K562 (cell line): ENCODE measurements around the gene PLCB3. TPM values are rescaled to one million over a fixed set of nuclear protein-coding genes. Genes with fewer than 3 reads are reported as not detected.

ENCODE experiments used
- ATF2 ChIP-seq: sonication (generic); formaldehyde crosslinking; IDR thresholded peaks from 2 replicates; pipeline ENCODE4 v1.8.1; 2022; ENCODE audit warnings: missing genetic modification reagents
- CTBP1 ChIP-seq: fragments of 450-650 bp; IDR thresholded peaks from 2 replicates; pipeline ENCODE4 v1.6.1; 2016; ENCODE audit warnings: borderline replicate concordance
- ETV1 ChIP-seq: fragments of 450-650 bp; conservative IDR thresholded peaks from 2 replicates; pipeline ENCODE4 v1.6.1; 2016; ENCODE audit warnings: missing genetic modification characterization, control low read depth, low read depth, missing compliant biosample characterization
- FOXP1 ChIP-seq: sonication (generic); formaldehyde crosslinking; IDR thresholded peaks from 2 replicates; pipeline ENCODE4 v1.8.0; 2022; ENCODE audit warnings: mild to moderate bottlenecking, missing genetic modification reagents
- GABPB1 ChIP-seq: sonication (generic); formaldehyde crosslinking; IDR thresholded peaks from 2 replicates; pipeline ENCODE4 v1.8.0; 2022; ENCODE audit warnings: mild to moderate bottlenecking, missing genetic modification reagents
- HDAC2 ChIP-seq: fragments of 450-650 bp; IDR thresholded peaks from 2 replicates; pipeline ENCODE4 v1.6.1; 2016; ENCODE audit warnings: mild to moderate bottlenecking
- HNRNPL ChIP-seq: fragments of 200-400 bp; formaldehyde crosslinking; IDR thresholded peaks from 2 replicates; pipeline ENCODE4 v1.6.1; 2017; ENCODE audit warnings: low read depth, mild to moderate bottlenecking, low read length
- NCOA6 ChIP-seq: fragments of 450-650 bp; IDR thresholded peaks from 2 replicates; pipeline ENCODE4 v1.6.1; 2017; ENCODE audit warnings: mild to moderate bottlenecking
- PHB2 ChIP-seq: fragments of 450-650 bp; IDR thresholded peaks from 2 replicates; pipeline ENCODE4 v1.6.1; 2017; ENCODE audit warnings: low read depth
- PHF8 ChIP-seq: fragments of 200-600 bp; sonication (generic); IDR thresholded peaks from 2 replicates; pipeline ENCODE4 v1.6.1; 2012; ENCODE audit warnings: mixed run types, mild to moderate bottlenecking, inconsistent platforms, low read length, moderate library complexity, borderline replicate concordance
- POLR2H ChIP-seq: IDR thresholded peaks from 2 replicates; pipeline ENCODE4 v1.6.1; 2016; ENCODE audit warnings: missing genetic modification characterization, low read depth, mild to moderate bottlenecking, control low read depth, missing compliant biosample characterization, moderate library complexity
- RBM25 ChIP-seq: fragments of 200-400 bp; formaldehyde crosslinking; IDR thresholded peaks from 2 replicates; pipeline ENCODE4 v1.6.1; 2018; ENCODE audit warnings: low read length, low read depth, moderate library complexity; ENCODE audit not compliant: severe bottlenecking
- RCOR1 ChIP-seq, 2 experiments: IDR thresholded peaks; 2 replicates each; pipeline ENCODE4 v1.6.1; 2012; ENCODE audit warnings: low read depth in 2 of 2, low read length in 2 of 2, borderline replicate concordance in 1 of 2, improper control_type of control experiment in 1 of 2
- SAP30 ChIP-seq: fragments of 200-600 bp; sonication (generic); IDR thresholded peaks from 2 replicates; pipeline ENCODE4 v1.6.1; 2012; ENCODE audit warnings: borderline replicate concordance, low read depth, mild to moderate bottlenecking, moderate library complexity, low read length, control low read depth, inconsistent platforms; ENCODE audit not compliant: insufficient read depth, poor library complexity, severe bottlenecking
- SFPQ ChIP-seq: fragments of 200-400 bp; formaldehyde crosslinking; IDR thresholded peaks from 2 replicates; pipeline ENCODE4 v1.6.1; 2017; ENCODE audit warnings: mild to moderate bottlenecking, low read depth, low read length, moderate library complexity
- ZNF592 ChIP-seq: fragments of 450-650 bp; IDR thresholded peaks from 2 replicates; pipeline ENCODE4 v1.6.1; 2017; ENCODE audit warnings: antibody characterized with exemption, mild to moderate bottlenecking
- ZNF76 ChIP-seq: fragments of 250-450 bp; sonication (Bioruptor Pico); IDR thresholded peaks from 2 replicates; pipeline ENCODE4 v1.4.0; 2020; ENCODE audit warnings: mild to moderate bottlenecking, moderate library complexity, borderline replicate concordance
- ZSCAN29 ChIP-seq: fragments of 450-650 bp; IDR thresholded peaks from 2 replicates; pipeline ENCODE4 v1.6.1; 2017
- polyA plus RNA-seq, 8 experiments: library from polyadenylated mRNA; depleted of rRNA in 4 of 8; stranded (reverse) in 5 of 8; unstranded in 3 of 8; fragments of >200 nt; fragmentation: Nextera tagmentation in 2 of 8; fragmentation: Illumina TruSeq in 1 of 8; extraction: Ambion mirVana in 2 of 8; extraction: Trizol in 1 of 8; gene quantifications; 2 replicates each; pipeline versions ENCODE4 v1.2.1 to v1.2.3, GENCODE V29; 2011 to 2014; ENCODE audit warnings: inconsistent platforms in 1 of 8, missing spikeins in 1 of 8
- total RNA-seq, 7 experiments: library from RNA; depleted of rRNA in 6 of 7; stranded (reverse); fragments of >200 nt in 6 of 7; fragmentation: Illumina TruSeq in 2 of 7; extraction: Trizol in 2 of 7; gene quantifications; 2 replicates each; pipeline versions ENCODE4 v1.2.1 to v1.2.3, GENCODE V29; 2011 to 2021; ENCODE audit warnings: low replicate concordance in 1 of 7

PLCB3 gene
- total and polyA plus RNA-seq, 9 of the 15 experiments (the other 6 are each of a cell fraction or from before 2014, with no cell fraction given): 0.31 to 44.8 (median 14.6) TPM

- no peak for TF ChIP-seq ATF2 (CRISPR knock-in tag)
- TF ChIP-seq NCOA6: no peak
- TF ChIP-seq ZNF76 (CRISPR knock-in tag): no peak
- TF ChIP-seq SFPQ: no peak
- peak; percentile 87; the same call in 1 of the 2 replicates for TF ChIP-seq CTBP1
- peak; percentile 85 for TF ChIP-seq ZNF592
- TF ChIP-seq GABPB1 (CRISPR knock-in tag): peak; percentile 60; the same call in 1 of the 2 replicates
- no peak for TF ChIP-seq PHB2
- TF ChIP-seq ETV1 (tag): peak; percentile 35; the same call in 1 of the 2 replicates
- TF ChIP-seq FOXP1 (CRISPR knock-in tag): peak; percentile 81; the same call in 1 of the 2 replicates
- no peak for TF ChIP-seq SAP30
- peak; percentile 61 for TF ChIP-seq PHF8
- peak; percentile 72 for TF ChIP-seq HDAC2
- peak in 1 of 2 experiments; percentile 71; a peak in 2 of 4 replicates for TF ChIP-seq RCOR1 (IDR thresholded peaks at IDR 0.05; ENCODE audit: borderline replicate concordance in 1 of 2, low read depth in 2 of 2, low read length in 2 of 2)
- peak; percentile 78 for TF ChIP-seq POLR2H (tag)
- no peak for TF ChIP-seq RBM25
- TF ChIP-seq ZSCAN29: no peak
- peak; percentile 62; the same call in 1 of the 2 replicates for TF ChIP-seq HNRNPL
Measured at GRCh38 chr11:64304316-64305072, 53.2 kb downstream of the PLCB3 start (continued).
